ENCODE measurements around the gene SLC16A13.
A peak's percentile ranks its signal among the peaks of the same experiment; 100 is the strongest.
"Not testable (repeated sequence)": the region's sequence is repeated elsewhere in the genome, so short reads cannot be mapped to it uniquely, and the experiment has no call there.

SLC16A13 gene

GRCh38 chr17:7035591-7036368, at the start of gene SLC16A13:
SLC16A13 (plus strand) TSS chr17:7036015; CDS start chr17:7036383, 368 bp downstream.
- DNase-seq = peak; percentile 95

- no peak for DNase-seq
Measured at GRCh38 chr17:6986676-6987075, 49.1 kb upstream of the SLC16A13 start.

- DNase-seq = no peak
Measured at GRCh38 chr17:6989779-6990178, 46.0 kb upstream of the SLC16A13 start.

- DNase-seq = not testable (repeated sequence)
Measured at GRCh38 chr17:6993613-6994056, 42.2 kb upstream of the SLC16A13 start.

- no peak for DNase-seq
Measured at GRCh38 chr17:6994118-6994598, 41.7 kb upstream of the SLC16A13 start.

GRCh38 chr17:6994666-6995256, 41.1 kb upstream of the SLC16A13 start:
- no peak for DNase-seq

GRCh38 chr17:6995500-6996255, 40.1 kb upstream of the SLC16A13 start, which contains the start of gene ALOX12:
ALOX12 (plus strand) TSS chr17:6996049; CDS start chr17:6996118, 69 bp downstream.
- DNase-seq = no peak

- no peak for DNase-seq
Measured at GRCh38 chr17:6996256-6997011, 39.4 kb upstream of the SLC16A13 start.

- no peak for DNase-seq
Measured at GRCh38 chr17:6997171-6997570, 38.6 kb upstream of the SLC16A13 start.

- no peak for DNase-seq
Measured at GRCh38 chr17:6998855-6999508, 36.8 kb upstream of the SLC16A13 start.

- DNase-seq = no peak
Measured at GRCh38 chr17:7001318-7001961, 34.4 kb upstream of the SLC16A13 start.

- DNase-seq = no peak
Measured at GRCh38 chr17:7002288-7003047, 33.3 kb upstream of the SLC16A13 start.

- no peak for DNase-seq
Measured at GRCh38 chr17:7003745-7004144, 32.1 kb upstream of the SLC16A13 start.

GRCh38 chr17:7004398-7005253, 31.2 kb upstream of the SLC16A13 start:
- DNase-seq = peak; percentile 83

- DNase-seq = no peak
Measured at GRCh38 chr17:7005716-7006115, 30.1 kb upstream of the SLC16A13 start.

GRCh38 chr17:7007143-7007542, 28.7 kb upstream of the SLC16A13 start:
- no peak for DNase-seq

- no peak for DNase-seq
Measured at GRCh38 chr17:7010523-7010922, 25.3 kb upstream of the SLC16A13 start.

- DNase-seq = no peak
Measured at GRCh38 chr17:7011415-7011814, 24.4 kb upstream of the SLC16A13 start.

- no peak for DNase-seq
Measured at GRCh38 chr17:7011942-7012254, 23.9 kb upstream of the SLC16A13 start.

Measured in suppressor macrophage treated with lipopolysaccharide for 4 hours (primary cell).